Liver (tissue), 9 donors: ENCODE data around the gene SGSH. TPM values are rescaled to one million over a fixed set of nuclear protein-coding genes. Genes with fewer than 3 reads are reported as not detected.

ENCODE experiments used
- DNase-seq: peaks from one replicate; pipeline ENCODE4 v3.0.0-alpha.2; 2017; ENCODE audit warnings: low spot score
- H3K27ac ChIP-seq, 2 donors: one replicate each; pipeline ENCODE4 v1.7.0; 2013; ENCODE audit warnings: inconsistent platforms in 2 of 2, low read length in 2 of 2, control low read depth in 1 of 2, low read depth in 1 of 2, mild to moderate bottlenecking in 1 of 2
- H3K27me3 ChIP-seq, 4 donors: one replicate each; pipeline versions ENCODE4 v1.6.1 to v1.7.0; 2013; ENCODE audit warnings: low read length in 3 of 4, inconsistent platforms in 1 of 4, mild to moderate bottlenecking in 1 of 4, moderate library complexity in 1 of 4; ENCODE audit not compliant: control insufficient read depth in 4 of 4, insufficient read depth in 4 of 4
- H3K36me3 ChIP-seq, 4 donors: one replicate each; pipeline versions ENCODE4 v1.6.1 to v1.7.0; 2013; ENCODE audit warnings: low read length in 3 of 4, mild to moderate bottlenecking in 3 of 4, low read depth in 1 of 4, moderate library complexity in 1 of 4; ENCODE audit not compliant: control insufficient read depth in 4 of 4, insufficient read depth in 3 of 4
- H3K4me1 ChIP-seq, 4 donors: one replicate each; pipeline versions ENCODE4 v1.6.1 to v1.7.0; 2013; ENCODE audit warnings: low read length in 3 of 4, mild to moderate bottlenecking in 3 of 4, moderate library complexity in 1 of 4; ENCODE audit not compliant: control insufficient read depth in 4 of 4, insufficient read depth in 4 of 4
- H3K4me3 ChIP-seq, 3 donors: one replicate each; pipeline versions ENCODE4 v1.6.1 to v1.7.0; 2013; ENCODE audit warnings: low read length in 3 of 3, control low read depth in 1 of 3, low read depth in 1 of 3, mild to moderate bottlenecking in 1 of 3
- H3K9ac ChIP-seq, 2 donors: one replicate each; pipeline ENCODE4 v1.7.0; 2013; ENCODE audit warnings: low read length in 2 of 2, mild to moderate bottlenecking in 2 of 2, moderate library complexity in 2 of 2, control low read depth in 1 of 2, low read depth in 1 of 2
- H3K9me3 ChIP-seq, 4 donors: one replicate each; pipeline versions ENCODE4 v1.6.1 to v1.7.0; 2013; ENCODE audit warnings: low read length in 3 of 4; ENCODE audit not compliant: control insufficient read depth in 4 of 4
- EGR1 ChIP-seq, 2 donors: IDR thresholded peaks; 2 replicates each; pipeline ENCODE4 v1.6.1; 2016 to 2018; ENCODE audit warnings: antibody characterized with exemption in 2 of 2, low read depth in 2 of 2
- FOXA1 ChIP-seq: IDR thresholded peaks from 2 replicates; pipeline ENCODE4 v1.6.1; 2016; ENCODE audit warnings: antibody characterized with exemption
- FOXA2 ChIP-seq: IDR thresholded peaks from 2 replicates; pipeline ENCODE4 v1.6.1; 2016; ENCODE audit warnings: antibody characterized with exemption
- GABPA ChIP-seq, 2 donors: IDR thresholded peaks in 1 of 2; conservative IDR thresholded peaks in 1 of 2; 2 replicates each; pipeline ENCODE4 v1.6.1; 2016; ENCODE audit warnings: antibody characterized with exemption in 2 of 2, mild to moderate bottlenecking in 1 of 2, moderate library complexity in 1 of 2
- HNF4A ChIP-seq, 2 donors: conservative IDR thresholded peaks; 2 replicates each; pipeline ENCODE4 v1.6.1; 2016; ENCODE audit warnings: antibody characterized with exemption in 2 of 2, mild to moderate bottlenecking in 2 of 2
- HNF4G ChIP-seq: IDR thresholded peaks from 2 replicates; pipeline ENCODE4 v1.6.1; 2016; ENCODE audit warnings: antibody characterized with exemption
- JUND ChIP-seq, 2 donors: IDR thresholded peaks; 2 replicates each; pipeline ENCODE4 v1.6.1; 2016; ENCODE audit warnings: antibody characterized with exemption in 2 of 2
- NR2F2 ChIP-seq: IDR thresholded peaks from 2 replicates; pipeline ENCODE4 v1.6.1; 2016; ENCODE audit warnings: antibody characterized with exemption
- RAD21 ChIP-seq, 2 donors: IDR thresholded peaks; 2 replicates each; pipeline ENCODE4 v1.6.1; 2016; ENCODE audit warnings: antibody characterized with exemption in 2 of 2, mild to moderate bottlenecking in 2 of 2
- RXRA ChIP-seq, 2 donors: IDR thresholded peaks; 2 replicates each; pipeline ENCODE4 v1.6.1; 2017 to 2018; ENCODE audit warnings: antibody characterized with exemption in 2 of 2, mild to moderate bottlenecking in 1 of 2
- SP1 ChIP-seq: IDR thresholded peaks from 2 replicates; pipeline ENCODE4 v1.6.1; 2018; ENCODE audit warnings: antibody characterized with exemption, mild to moderate bottlenecking
- TAF1 ChIP-seq: conservative IDR thresholded peaks from 2 replicates; pipeline ENCODE4 v1.6.1; 2016; ENCODE audit warnings: antibody characterized with exemption, mild to moderate bottlenecking
- YY1 ChIP-seq: IDR thresholded peaks from 2 replicates; pipeline ENCODE4 v1.6.1; 2016; ENCODE audit warnings: antibody characterized with exemption, mild to moderate bottlenecking
- WGBS: extraction: QIAGEN DNeasy Blood & Tissue Kit; methylation state at CpG from one replicate; pipeline ENCODE4 v1.1.7; 2013; 5-methylcytosine and 5-hydroxymethylcytosine counted together
- polyA plus RNA-seq, 2 donors: library from polyadenylated mRNA; stranded (reverse) in 1 of 2; unstranded in 1 of 2; fragments of 200-250 nt in 1 of 2; fragments of >200 nt in 1 of 2; fragmentation: Nextera tagmentation in 1 of 2; extraction: Ambion mirVana in 1 of 2; gene quantifications; one replicate each; pipeline versions ENCODE4 v1.2.1 to v1.2.3, GENCODE V29; 2013 to 2015
- total RNA-seq, 2 donors: library from RNA; depleted of rRNA; stranded (reverse); fragments of >200 nt; gene quantifications; one replicate each; pipeline ENCODE4 v1.2.3, GENCODE V29; 2014
- TF ChIP-seq, protein P1 (sequence below): IDR thresholded peaks from 2 replicates; pipeline ENCODE4 v1.6.1; 2016; ENCODE audit warnings: antibody characterized with exemption
- TF ChIP-seq, protein P2 (sequence below): IDR thresholded peaks from 2 replicates; pipeline ENCODE4 v1.6.1; 2016; ENCODE audit warnings: antibody characterized with exemption
- TF ChIP-seq, protein P3 (sequence below): IDR thresholded peaks from 2 replicates; pipeline ENCODE4 v1.6.1; 2016; ENCODE audit warnings: antibody characterized with exemption, mild to moderate bottlenecking
- TF ChIP-seq, protein P4 (sequence below): fragments of 150-350 bp; IDR thresholded peaks from 2 replicates; pipeline ENCODE4 v1.5.1; 2017; ENCODE audit warnings: improper control_type of control experiment, low read depth, low read length; ENCODE audit not compliant: missing input control
- donor health status: healthy.
- donor health status: healthy.
- donor health status: healthy.
- donor health status: healthy.
- donor health status: healthy.

SGSH gene
- total and polyA plus RNA-seq, 4 donors: 5.8 to 19.8 (median 12.9) TPM

DNA sequence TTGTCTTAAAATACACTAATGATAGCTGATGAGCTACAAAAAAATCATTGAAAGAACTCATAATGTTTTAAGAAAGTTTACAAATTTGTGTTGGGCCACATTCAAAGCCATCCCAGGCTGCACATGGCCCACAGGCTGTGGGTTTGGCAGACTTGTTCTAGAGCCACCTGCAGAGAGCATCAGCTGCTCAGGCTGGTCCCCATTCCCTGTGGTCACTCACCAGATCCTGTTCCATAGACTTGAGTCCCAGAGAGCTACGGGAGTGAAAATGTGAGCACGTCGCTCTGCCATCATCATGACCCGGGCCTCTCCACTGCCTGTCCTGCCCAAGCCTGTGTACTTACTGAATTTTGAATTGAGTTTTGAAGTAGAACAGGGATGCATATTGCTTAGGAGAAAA lies 7.0 kb upstream of the SGSH start:
- H3K36me3 ChIP-seq: peaks cover 0 to 2% (median under 1%) of the 10 kb centered on the region in 4 donors
- no peak for DNase-seq
- 95% methylated on average over 4 of the region's 4 CpGs for WGBS
- no peak for TF ChIP-seq YY1
- no peak for TF ChIP-seq GABPA (IDR thresholded peaks at IDR 0.05 in 1 of 2, conservative IDR thresholded peaks at IDR 0.05 in 1 of 2)
- no peaks in the 10 kb centered on the region for H3K4me1 ChIP-seq
- no peak overlapping the region for H3K4me3 ChIP-seq
- H3K9ac ChIP-seq: no peak overlapping the region
- no peak overlapping the region for H3K27ac ChIP-seq
- no peaks in the 10 kb centered on the region for H3K27me3 ChIP-seq
- peaks cover 0 to under 1% (median under 1%) of the 10 kb centered on the region in 4 donors for H3K9me3 ChIP-seq

DNA sequence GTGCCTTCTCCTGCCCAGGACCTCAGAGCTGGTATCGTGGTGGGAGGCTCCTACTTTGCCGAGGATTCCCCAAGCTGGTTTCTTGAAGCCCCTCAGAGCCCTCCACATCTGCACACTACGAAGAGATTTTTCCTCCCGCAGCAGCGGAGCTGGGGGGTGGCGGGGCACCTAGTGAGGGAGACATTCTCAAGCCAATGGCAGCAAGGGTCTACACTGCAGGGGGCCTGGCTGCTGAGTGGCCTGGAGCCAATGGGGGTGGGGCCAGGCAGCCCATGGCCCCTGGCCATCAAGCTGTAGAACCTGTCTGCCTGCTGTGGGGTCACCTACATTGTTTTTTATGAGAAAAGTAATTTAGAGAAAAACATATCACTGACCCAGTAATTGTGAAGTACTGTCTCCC lies 5.1 kb upstream of the SGSH start:
- no peaks in the 10 kb centered on the region for H3K27me3 ChIP-seq
- no peak for DNase-seq
- TF ChIP-seq JUND (IDR thresholded peaks at IDR 0.05): no peak
- TF ChIP-seq, protein P1, sequence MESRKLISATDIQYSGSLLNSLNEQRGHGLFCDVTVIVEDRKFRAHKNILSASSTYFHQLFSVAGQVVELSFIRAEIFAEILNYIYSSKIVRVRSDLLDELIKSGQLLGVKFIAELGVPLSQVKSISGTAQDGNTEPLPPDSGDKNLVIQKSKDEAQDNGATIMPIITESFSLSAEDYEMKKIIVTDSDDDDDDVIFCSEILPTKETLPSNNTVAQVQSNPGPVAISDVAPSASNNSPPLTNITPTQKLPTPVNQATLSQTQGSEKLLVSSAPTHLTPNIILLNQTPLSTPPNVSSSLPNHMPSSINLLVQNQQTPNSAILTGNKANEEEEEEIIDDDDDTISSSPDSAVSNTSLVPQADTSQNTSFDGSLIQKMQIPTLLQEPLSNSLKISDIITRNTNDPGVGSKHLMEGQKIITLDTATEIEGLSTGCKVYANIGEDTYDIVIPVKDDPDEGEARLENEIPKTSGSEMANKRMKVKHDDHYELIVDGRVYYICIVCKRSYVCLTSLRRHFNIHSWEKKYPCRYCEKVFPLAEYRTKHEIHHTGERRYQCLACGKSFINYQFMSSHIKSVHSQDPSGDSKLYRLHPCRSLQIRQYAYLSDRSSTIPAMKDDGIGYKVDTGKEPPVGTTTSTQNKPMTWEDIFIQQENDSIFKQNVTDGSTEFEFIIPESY: no peak
- TF ChIP-seq SP1: no peak
- TF ChIP-seq GABPA (IDR thresholded peaks at IDR 0.05 in 1 of 2, conservative IDR thresholded peaks at IDR 0.05 in 1 of 2): no peak
- TF ChIP-seq, protein P2, sequence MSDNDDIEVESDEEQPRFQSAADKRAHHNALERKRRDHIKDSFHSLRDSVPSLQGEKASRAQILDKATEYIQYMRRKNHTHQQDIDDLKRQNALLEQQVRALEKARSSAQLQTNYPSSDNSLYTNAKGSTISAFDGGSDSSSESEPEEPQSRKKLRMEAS: no peak
- TF ChIP-seq YY1: no peak
- no peak for TF ChIP-seq EGR1 (IDR thresholded peaks at IDR 0.05; ENCODE audit: low read depth in 2 of 2)
- no peak for TF ChIP-seq HNF4G
- no peak for TF ChIP-seq FOXA1
- no peaks in the 10 kb centered on the region for H3K9me3 ChIP-seq
- peaks cover 0 to 2% (median 0%) of the 10 kb centered on the region in 4 donors for H3K36me3 ChIP-seq
- peaks cover 0 to 7% (median 5%) of the 10 kb centered on the region in 4 donors for H3K4me1 ChIP-seq
- 90% methylated on average over 6 of the region's 6 CpGs for WGBS
- H3K4me3 ChIP-seq: no peak overlapping the region
- no peak overlapping the region for H3K9ac ChIP-seq
- H3K27ac ChIP-seq: no peak overlapping the region

DNA sequence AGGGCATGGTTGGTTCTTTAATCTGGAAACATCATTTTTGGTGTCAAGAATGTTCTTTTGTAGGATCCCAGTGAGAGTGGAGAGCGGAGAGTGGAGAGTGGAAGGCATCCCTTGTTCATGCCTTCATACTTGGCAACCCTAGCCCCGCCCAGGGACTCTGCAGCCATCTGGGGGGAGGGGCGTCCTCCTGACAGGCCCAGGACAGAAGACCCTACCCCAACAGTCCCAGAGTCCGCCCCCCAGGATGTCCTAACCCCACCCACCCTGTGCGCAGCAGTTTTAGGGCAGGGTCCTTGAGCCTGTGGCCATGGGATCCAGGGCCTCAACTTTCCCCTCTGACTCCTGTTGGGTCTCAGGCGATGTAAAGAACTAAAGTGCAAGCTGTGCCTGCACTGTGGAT lies 4.5 kb upstream of the SGSH start:
- H3K4me3 ChIP-seq: no peak overlapping the region
- no peak overlapping the region for H3K9ac ChIP-seq
- H3K4me1 ChIP-seq: peaks cover 0 to 11% (median 5%) of the 10 kb centered on the region in 4 donors
- no peaks in the 10 kb centered on the region for H3K9me3 ChIP-seq
- H3K27me3 ChIP-seq: no peaks in the 10 kb centered on the region
- 93% methylated on average over 6 of the region's 6 CpGs for WGBS
- no peak for DNase-seq
- no peak overlapping the region for H3K27ac ChIP-seq
- H3K36me3 ChIP-seq: peaks cover 0 to 2% (median 0%) of the 10 kb centered on the region in 4 donors
- TF ChIP-seq FOXA2 (no peak), SP1 (no peak), RAD21 (IDR thresholded peaks at IDR 0.05) (no peak), JUND (IDR thresholded peaks at IDR 0.05) (no peak), EGR1 (IDR thresholded peaks at IDR 0.05; ENCODE audit: low read depth in 2 of 2) (no peak), HNF4G (no peak), GABPA (IDR thresholded peaks at IDR 0.05 in 1 of 2, conservative IDR thresholded peaks at IDR 0.05 in 1 of 2) (no peak), RXRA (IDR thresholded peaks at IDR 0.05) (no peak), YY1 (no peak), HNF4A (conservative IDR thresholded peaks at IDR 0.05) (no peak), NR2F2 (no peak), FOXA1 (no peak), TAF1 (no peak)
- TF ChIP-seq, protein P3, sequence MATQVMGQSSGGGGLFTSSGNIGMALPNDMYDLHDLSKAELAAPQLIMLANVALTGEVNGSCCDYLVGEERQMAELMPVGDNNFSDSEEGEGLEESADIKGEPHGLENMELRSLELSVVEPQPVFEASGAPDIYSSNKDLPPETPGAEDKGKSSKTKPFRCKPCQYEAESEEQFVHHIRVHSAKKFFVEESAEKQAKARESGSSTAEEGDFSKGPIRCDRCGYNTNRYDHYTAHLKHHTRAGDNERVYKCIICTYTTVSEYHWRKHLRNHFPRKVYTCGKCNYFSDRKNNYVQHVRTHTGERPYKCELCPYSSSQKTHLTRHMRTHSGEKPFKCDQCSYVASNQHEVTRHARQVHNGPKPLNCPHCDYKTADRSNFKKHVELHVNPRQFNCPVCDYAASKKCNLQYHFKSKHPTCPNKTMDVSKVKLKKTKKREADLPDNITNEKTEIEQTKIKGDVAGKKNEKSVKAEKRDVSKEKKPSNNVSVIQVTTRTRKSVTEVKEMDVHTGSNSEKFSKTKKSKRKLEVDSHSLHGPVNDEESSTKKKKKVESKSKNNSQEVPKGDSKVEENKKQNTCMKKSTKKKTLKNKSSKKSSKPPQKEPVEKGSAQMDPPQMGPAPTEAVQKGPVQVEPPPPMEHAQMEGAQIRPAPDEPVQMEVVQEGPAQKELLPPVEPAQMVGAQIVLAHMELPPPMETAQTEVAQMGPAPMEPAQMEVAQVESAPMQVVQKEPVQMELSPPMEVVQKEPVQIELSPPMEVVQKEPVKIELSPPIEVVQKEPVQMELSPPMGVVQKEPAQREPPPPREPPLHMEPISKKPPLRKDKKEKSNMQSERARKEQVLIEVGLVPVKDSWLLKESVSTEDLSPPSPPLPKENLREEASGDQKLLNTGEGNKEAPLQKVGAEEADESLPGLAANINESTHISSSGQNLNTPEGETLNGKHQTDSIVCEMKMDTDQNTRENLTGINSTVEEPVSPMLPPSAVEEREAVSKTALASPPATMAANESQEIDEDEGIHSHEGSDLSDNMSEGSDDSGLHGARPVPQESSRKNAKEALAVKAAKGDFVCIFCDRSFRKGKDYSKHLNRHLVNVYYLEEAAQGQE: no peak
- TF ChIP-seq, protein P1: no peak
- TF ChIP-seq, protein P4, sequence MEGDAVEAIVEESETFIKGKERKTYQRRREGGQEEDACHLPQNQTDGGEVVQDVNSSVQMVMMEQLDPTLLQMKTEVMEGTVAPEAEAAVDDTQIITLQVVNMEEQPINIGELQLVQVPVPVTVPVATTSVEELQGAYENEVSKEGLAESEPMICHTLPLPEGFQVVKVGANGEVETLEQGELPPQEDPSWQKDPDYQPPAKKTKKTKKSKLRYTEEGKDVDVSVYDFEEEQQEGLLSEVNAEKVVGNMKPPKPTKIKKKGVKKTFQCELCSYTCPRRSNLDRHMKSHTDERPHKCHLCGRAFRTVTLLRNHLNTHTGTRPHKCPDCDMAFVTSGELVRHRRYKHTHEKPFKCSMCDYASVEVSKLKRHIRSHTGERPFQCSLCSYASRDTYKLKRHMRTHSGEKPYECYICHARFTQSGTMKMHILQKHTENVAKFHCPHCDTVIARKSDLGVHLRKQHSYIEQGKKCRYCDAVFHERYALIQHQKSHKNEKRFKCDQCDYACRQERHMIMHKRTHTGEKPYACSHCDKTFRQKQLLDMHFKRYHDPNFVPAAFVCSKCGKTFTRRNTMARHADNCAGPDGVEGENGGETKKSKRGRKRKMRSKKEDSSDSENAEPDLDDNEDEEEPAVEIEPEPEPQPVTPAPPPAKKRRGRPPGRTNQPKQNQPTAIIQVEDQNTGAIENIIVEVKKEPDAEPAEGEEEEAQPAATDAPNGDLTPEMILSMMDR: no peak
- TF ChIP-seq, protein P2: no peak
